HEK293T (cell line): ENCODE measurements around the gene WWOX.
A peak's percentile ranks its signal among the peaks of the same experiment; 100 is the strongest.

Experiments
- CTCF ChIA-PET: fragments of 350-600 bp; formaldehyde crosslinking; extraction: SDS; loops from one replicate; lab custom pipeline; 2021; ENCODE audit warnings: antibody characterized with exemption, inconsistent platforms; lab: Yijun Ruan, JAX
- POLR2A ChIA-PET: fragments of 350-600 bp; formaldehyde crosslinking; extraction: SDS; loops from one replicate; lab custom pipeline; 2020; ENCODE audit warnings: antibody characterized with exemption, inconsistent platforms; lab: Yijun Ruan, JAX
- DNase-seq: peaks from one replicate; pipeline ENCODE4 v3.0.0; 2012; ENCODE audit warnings: mixed read lengths; ENCODE audit errors: extremely low spot score
- ARNT ChIP-seq: fragments of 450-650 bp; IDR thresholded peaks from 2 replicates; pipeline ENCODE4 v1.6.1; 2017; ENCODE audit warnings: mild to moderate bottlenecking
- BHLHE40 ChIP-seq: fragments of 450-650 bp; IDR thresholded peaks from 2 replicates; pipeline ENCODE4 v1.6.1; 2016; ENCODE audit warnings: mild to moderate bottlenecking, moderate library complexity, borderline replicate concordance
- CTBP1 ChIP-seq: fragments of 450-650 bp; IDR thresholded peaks from 2 replicates; pipeline ENCODE4 v1.6.1; 2016; ENCODE audit warnings: borderline replicate concordance
- ELF4 ChIP-seq: fragments of 450-650 bp; IDR thresholded peaks from 2 replicates; pipeline ENCODE4 v1.6.1; 2017; ENCODE audit warnings: antibody characterized with exemption
- FOXA1 ChIP-seq: fragments of 450-650 bp; IDR thresholded peaks from 2 replicates; pipeline ENCODE4 v1.6.1; 2016; ENCODE audit warnings: mild to moderate bottlenecking
- FOXK2 ChIP-seq: fragments of 450-650 bp; IDR thresholded peaks from 2 replicates; pipeline ENCODE4 v1.6.1; 2016; ENCODE audit warnings: mild to moderate bottlenecking
- FOXM1 ChIP-seq: fragments of 450-650 bp; IDR thresholded peaks from 2 replicates; pipeline ENCODE4 v1.6.1; 2017; ENCODE audit warnings: mild to moderate bottlenecking, borderline replicate concordance
- HDGF ChIP-seq: fragments of 450-650 bp; IDR thresholded peaks from 2 replicates; pipeline ENCODE4 v1.6.1; 2017; ENCODE audit warnings: antibody characterized with exemption, borderline replicate concordance
- L3MBTL2 ChIP-seq: fragments of 450-650 bp; conservative IDR thresholded peaks from 2 replicates; pipeline ENCODE4 v1.6.1; 2016; ENCODE audit warnings: mild to moderate bottlenecking
- LEF1 ChIP-seq: fragments of 450-650 bp; IDR thresholded peaks from 2 replicates; pipeline ENCODE4 v1.6.1; 2017; ENCODE audit warnings: mild to moderate bottlenecking, borderline replicate concordance
- NFRKB ChIP-seq: fragments of 450-650 bp; IDR thresholded peaks from 2 replicates; pipeline ENCODE4 v1.6.1; 2016; ENCODE audit warnings: mild to moderate bottlenecking, moderate library complexity
- SP1 ChIP-seq: fragments of 450-650 bp; IDR thresholded peaks from 2 replicates; pipeline ENCODE4 v1.6.1; 2017
- SUZ12 ChIP-seq: fragments of 450-650 bp; IDR thresholded peaks from 2 replicates; pipeline ENCODE4 v1.6.1; 2016; ENCODE audit warnings: mild to moderate bottlenecking
- TARDBP ChIP-seq: fragments of 450-650 bp; IDR thresholded peaks from 2 replicates; pipeline ENCODE4 v1.6.1; 2016
- ZNF384 ChIP-seq: fragments of 450-650 bp; IDR thresholded peaks from 2 replicates; pipeline ENCODE4 v1.6.1; 2016
- TF ChIP-seq, protein P1 (sequence below): fragments of 450-650 bp; IDR thresholded peaks from 2 replicates; pipeline ENCODE4 v1.6.1; 2016

Gene WWOX

GRCh38 chr16:78920621-78921020, 821.2 kb downstream of the WWOX start:
- TF ChIP-seq BHLHE40 (no peak), ELF4 (no peak), NFRKB (no peak), FOXK2 (no peak), HDGF (no peak), TARDBP (no peak), LEF1 (no peak), ZNF384 (no peak), CTBP1 (no peak), FOXM1 (no peak), L3MBTL2 (no peak), FOXA1 (no peak)
- DNase-seq: no peak
- POLR2A ChIA-PET: no interaction called here
- CTCF ChIA-PET: interaction anchor here (0.7 kb wide), 1 partner anchor 223 kb away, joined by 3 read pairs; no protein-coding TSS in a partner anchor

DNA sequence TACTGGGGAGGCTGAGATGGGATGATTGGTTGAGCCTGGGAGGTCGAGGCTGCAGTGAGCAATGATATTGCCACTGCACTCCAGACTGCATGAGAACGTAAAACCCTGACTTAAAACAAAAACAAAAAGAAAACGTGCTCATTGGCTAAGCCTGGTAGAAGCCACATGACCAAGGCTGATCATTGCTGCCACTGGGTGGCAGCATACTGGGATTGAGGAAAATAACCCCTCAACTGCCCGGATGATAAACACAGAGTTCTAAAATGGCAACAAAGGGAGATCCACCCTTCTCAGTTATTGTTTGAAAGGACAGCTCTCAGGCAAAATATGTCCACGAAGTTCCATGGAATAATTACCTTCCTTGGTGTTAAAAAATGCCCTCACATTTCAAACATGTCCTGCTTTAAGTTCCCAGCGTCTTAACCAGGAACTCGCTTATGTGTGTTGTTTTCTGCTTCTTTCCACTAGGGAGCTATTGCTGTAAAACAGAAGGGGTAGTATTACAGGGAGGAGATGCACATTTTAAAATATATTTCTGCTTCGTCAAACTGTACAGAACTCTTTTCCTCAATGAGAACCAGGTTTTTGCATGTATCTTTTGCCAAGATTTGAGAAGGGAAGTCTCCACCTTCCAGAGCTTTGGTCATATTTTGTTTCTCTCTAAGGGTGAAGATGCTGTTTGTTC, 825.8 kb downstream of the WWOX start:
- POLR2A ChIA-PET: no interaction called here
- CTCF ChIA-PET: no interaction called here
- DNase-seq: peak; percentile 53
- TF ChIP-seq LEF1 (no peak), BHLHE40 (no peak), FOXA1 (no peak), FOXK2 (no peak), ELF4 (no peak), SUZ12 (no peak), ZNF384 (no peak), ARNT (no peak)
- TF ChIP-seq, protein P1, sequence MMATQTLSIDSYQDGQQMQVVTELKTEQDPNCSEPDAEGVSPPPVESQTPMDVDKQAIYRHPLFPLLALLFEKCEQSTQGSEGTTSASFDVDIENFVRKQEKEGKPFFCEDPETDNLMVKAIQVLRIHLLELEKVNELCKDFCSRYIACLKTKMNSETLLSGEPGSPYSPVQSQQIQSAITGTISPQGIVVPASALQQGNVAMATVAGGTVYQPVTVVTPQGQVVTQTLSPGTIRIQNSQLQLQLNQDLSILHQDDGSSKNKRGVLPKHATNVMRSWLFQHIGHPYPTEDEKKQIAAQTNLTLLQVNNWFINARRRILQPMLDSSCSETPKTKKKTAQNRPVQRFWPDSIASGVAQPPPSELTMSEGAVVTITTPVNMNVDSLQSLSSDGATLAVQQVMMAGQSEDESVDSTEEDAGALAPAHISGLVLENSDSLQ: no peak

- TF ChIP-seq SUZ12: no peak
- TF ChIP-seq FOXK2: no peak
- no peak for TF ChIP-seq ELF4
- no peak for TF ChIP-seq HDGF
- TF ChIP-seq LEF1: no peak
- no peak for TF ChIP-seq ZNF384
- no peak for TF ChIP-seq BHLHE40
- TF ChIP-seq L3MBTL2: no peak
- TF ChIP-seq SP1: no peak
- no peak for TF ChIP-seq FOXM1
- DNase-seq: no peak
- ChIA-PET CTCF (interaction anchor here (0.6 kb wide), 1 partner anchor 116 kb away, joined by 3 read pairs; no protein-coding TSS in a partner anchor), POLR2A (no interaction called here)
These were observed 827.3 kb downstream of the WWOX start for GRCh38 chr16:78926723-78927210.

DNA sequence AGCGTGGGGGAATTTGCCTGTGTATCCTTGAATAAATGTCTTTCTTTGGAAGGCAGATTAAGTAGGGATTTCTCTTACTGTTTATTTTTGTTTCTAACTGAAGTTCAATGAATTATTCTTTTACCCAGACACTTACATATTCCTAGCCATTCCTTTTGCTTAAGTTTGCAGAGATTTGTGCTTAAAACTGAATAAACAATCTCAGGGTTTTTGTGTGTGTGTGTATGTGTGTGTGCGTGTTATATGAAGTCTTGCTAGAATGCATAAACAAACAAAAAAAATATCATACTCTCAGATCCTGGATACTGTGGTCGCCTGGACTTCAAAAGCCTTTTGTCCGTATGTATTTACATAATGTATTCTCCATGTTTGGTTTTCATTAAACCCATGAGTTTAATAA, 828.3 kb downstream of the WWOX start:
- ChIA-PET POLR2A (no interaction called here), CTCF (no interaction called here)
- TF ChIP-seq LEF1 (no peak), SP1 (no peak), FOXA1 (no peak), ZNF384 (no peak), CTBP1 (no peak), NFRKB (no peak), TARDBP (no peak), FOXM1 (no peak)
- no peak for DNase-seq

- ChIA-PET POLR2A (no interaction called here), CTCF (no interaction called here)
- TF ChIP-seq LEF1 (no peak), SP1 (no peak), ZNF384 (no peak), ARNT (no peak), FOXM1 (no peak), BHLHE40 (no peak), TARDBP (no peak)
- DNase-seq: no peak
These were observed 830.4 kb downstream of the WWOX start for GRCh38 chr16:78929841-78930240.

DNA sequence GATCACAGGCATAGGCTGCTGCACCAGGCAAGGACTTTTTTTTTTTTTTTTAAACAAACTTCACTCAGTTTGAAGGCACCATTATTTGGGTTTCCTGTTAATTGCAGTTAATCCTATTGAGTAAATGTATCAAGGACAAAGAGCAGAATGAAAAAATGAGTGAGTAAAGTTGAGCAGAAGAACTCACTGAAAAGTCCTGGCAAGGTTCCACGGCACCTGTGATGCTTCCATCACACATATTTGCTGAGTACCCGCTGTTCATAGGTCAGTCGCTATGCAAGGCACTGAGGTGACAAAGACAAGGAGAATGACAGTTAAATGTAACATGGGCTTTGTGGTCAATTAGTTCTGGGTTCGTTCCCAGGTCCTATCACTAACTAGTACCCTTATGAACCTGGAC, 831.1 kb downstream of the WWOX start:
- ChIA-PET CTCF (no interaction called here), POLR2A (no interaction called here)
- DNase-seq: no peak
- TF ChIP-seq ELF4: no peak

DNA sequence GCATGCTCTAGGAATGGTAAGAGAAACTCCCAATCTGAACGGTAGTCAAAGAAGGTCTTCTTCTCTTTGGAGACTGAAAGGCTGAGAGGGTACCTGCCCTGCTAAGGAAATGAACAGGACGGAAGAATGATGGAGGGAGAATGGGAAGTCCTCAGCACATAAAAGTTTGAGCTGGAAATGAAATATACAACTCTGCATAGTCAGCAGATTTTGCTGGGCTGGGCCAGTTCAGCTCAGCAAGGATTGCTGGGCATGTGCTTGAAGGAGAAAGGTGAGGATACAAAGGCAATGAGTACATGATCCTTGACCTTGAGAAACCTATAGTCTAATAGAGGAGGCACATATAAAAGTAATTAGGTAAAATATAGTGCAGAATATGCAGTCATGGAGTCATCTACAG, 831.8 kb downstream of the WWOX start:
- no peak for TF ChIP-seq NFRKB
- TF ChIP-seq CTBP1: no peak
- TF ChIP-seq BHLHE40: no peak
- no peak for TF ChIP-seq SUZ12
- TF ChIP-seq FOXM1: no peak
- TF ChIP-seq FOXA1: no peak
- TF ChIP-seq, protein P1: no peak
- TF ChIP-seq FOXK2: no peak
- no peak for TF ChIP-seq L3MBTL2
- no peak for TF ChIP-seq SP1
- TF ChIP-seq ZNF384: no peak
- no peak for TF ChIP-seq ELF4
- TF ChIP-seq ARNT: no peak
- no peak for TF ChIP-seq HDGF
- no peak for DNase-seq
- POLR2A ChIA-PET: no interaction called here
- CTCF ChIA-PET: interaction anchor here (0.6 kb wide), 1 partner anchor 186 kb away, joined by 3 read pairs; no protein-coding TSS in a partner anchor
